IMR-90 (cell line): ENCODE results near the gene C6orf47.

Experiments
- BHLHE40 ChIP-seq: fragments of 150-350 bp; IDR thresholded peaks from 2 replicates; pipeline ENCODE4 v1.6.1; 2016; ENCODE audit warnings: mild to moderate bottlenecking, low read depth, low read length
- CEBPB ChIP-seq: IDR thresholded peaks from 2 replicates; pipeline ENCODE4 v1.6.1; 2012; ENCODE audit warnings: low read depth, low read length, improper control_type of control experiment
- CHD1 ChIP-seq: IDR thresholded peaks from 2 replicates; pipeline ENCODE4 v1.6.1; 2012; ENCODE audit warnings: low read depth, low read length, improper control_type of control experiment
- FOS ChIP-seq: fragments of 150-350 bp; IDR thresholded peaks from 2 replicates; pipeline ENCODE4 v1.6.1; 2016; ENCODE audit warnings: low read depth, low read length
- MAFK ChIP-seq: IDR thresholded peaks from 2 replicates; pipeline ENCODE4 v1.6.1; 2012; ENCODE audit warnings: low read depth, low read length, improper control_type of control experiment
- MAZ ChIP-seq: IDR thresholded peaks from 2 replicates; pipeline ENCODE4 v1.6.1; 2012; ENCODE audit warnings: low read depth, mild to moderate bottlenecking, low read length, improper control_type of control experiment, moderate library complexity, borderline replicate concordance
- MXI1 ChIP-seq: IDR thresholded peaks from 2 replicates; pipeline ENCODE4 v1.6.1; 2012; ENCODE audit warnings: low read depth, mild to moderate bottlenecking, low read length, moderate library complexity, borderline replicate concordance
- NFE2L2 ChIP-seq: fragments of 150-350 bp; IDR thresholded peaks from 2 replicates; pipeline ENCODE4 v1.6.1; 2016; ENCODE audit warnings: low read depth, mild to moderate bottlenecking, low read length
- POLR2A ChIP-seq: IDR thresholded peaks from 2 replicates; pipeline ENCODE4 v1.6.1; 2012; ENCODE audit warnings: mild to moderate bottlenecking, low read depth, low read length
- RAD21 ChIP-seq: IDR thresholded peaks from 2 replicates; pipeline ENCODE4 v1.6.1; 2012; ENCODE audit warnings: low read length, improper control_type of control experiment
- RCOR1 ChIP-seq: IDR thresholded peaks from 2 replicates; pipeline ENCODE4 v1.6.1; 2012; ENCODE audit warnings: mild to moderate bottlenecking, low read length, improper control_type of control experiment; ENCODE audit not compliant: insufficient replicate concordance
- SMC3 ChIP-seq: fragments of 150-350 bp; IDR thresholded peaks from 2 replicates; pipeline ENCODE4 v1.6.1; 2016; ENCODE audit warnings: low read depth, mild to moderate bottlenecking, antibody characterized with exemption, low read length, moderate library complexity
- TF ChIP-seq, protein P1 (sequence below): conservative IDR thresholded peaks from 2 replicates; pipeline ENCODE4 v1.5.1; 2012; ENCODE audit warnings: mild to moderate bottlenecking, low read depth, low read length, improper control_type of control experiment
- TF ChIP-seq, protein P2 (sequence below): fragments of 150-350 bp; IDR thresholded peaks from 2 replicates; pipeline ENCODE4 v1.6.1; 2017; ENCODE audit warnings: mild to moderate bottlenecking, antibody characterized with exemption, low read length, low read depth

DNA sequence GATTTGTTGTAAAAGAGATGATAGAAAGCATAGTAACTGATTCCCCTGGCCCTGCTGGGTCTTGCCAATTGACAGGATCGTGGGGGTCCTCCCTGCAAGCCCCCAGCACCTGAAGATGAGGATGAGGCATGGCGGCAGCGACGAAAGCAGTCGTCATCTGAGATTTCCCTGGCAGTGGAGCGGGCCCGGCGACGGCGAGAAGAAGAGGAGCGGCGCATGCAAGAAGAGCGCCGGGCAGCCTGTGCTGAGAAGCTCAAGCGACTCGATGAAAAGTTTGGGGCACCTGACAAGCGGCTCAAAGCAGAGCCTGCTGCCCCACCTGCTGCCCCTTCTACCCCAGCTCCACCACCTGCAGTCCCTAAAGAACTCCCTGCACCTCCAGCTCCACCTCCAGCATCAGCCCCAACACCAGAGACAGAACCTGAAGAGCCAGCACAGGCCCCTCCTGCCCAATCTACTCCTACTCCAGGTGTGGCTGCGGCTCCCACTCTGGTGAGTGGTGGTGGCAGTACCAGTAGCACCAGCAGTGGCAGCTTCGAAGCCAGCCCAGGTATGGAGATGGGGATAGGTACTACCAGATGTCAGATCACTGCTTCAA is 32.8 kb downstream of the C6orf47 start:
- no peak for TF ChIP-seq SMC3
- TF ChIP-seq, protein P1, sequence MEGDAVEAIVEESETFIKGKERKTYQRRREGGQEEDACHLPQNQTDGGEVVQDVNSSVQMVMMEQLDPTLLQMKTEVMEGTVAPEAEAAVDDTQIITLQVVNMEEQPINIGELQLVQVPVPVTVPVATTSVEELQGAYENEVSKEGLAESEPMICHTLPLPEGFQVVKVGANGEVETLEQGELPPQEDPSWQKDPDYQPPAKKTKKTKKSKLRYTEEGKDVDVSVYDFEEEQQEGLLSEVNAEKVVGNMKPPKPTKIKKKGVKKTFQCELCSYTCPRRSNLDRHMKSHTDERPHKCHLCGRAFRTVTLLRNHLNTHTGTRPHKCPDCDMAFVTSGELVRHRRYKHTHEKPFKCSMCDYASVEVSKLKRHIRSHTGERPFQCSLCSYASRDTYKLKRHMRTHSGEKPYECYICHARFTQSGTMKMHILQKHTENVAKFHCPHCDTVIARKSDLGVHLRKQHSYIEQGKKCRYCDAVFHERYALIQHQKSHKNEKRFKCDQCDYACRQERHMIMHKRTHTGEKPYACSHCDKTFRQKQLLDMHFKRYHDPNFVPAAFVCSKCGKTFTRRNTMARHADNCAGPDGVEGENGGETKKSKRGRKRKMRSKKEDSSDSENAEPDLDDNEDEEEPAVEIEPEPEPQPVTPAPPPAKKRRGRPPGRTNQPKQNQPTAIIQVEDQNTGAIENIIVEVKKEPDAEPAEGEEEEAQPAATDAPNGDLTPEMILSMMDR: no peak
- no peak for TF ChIP-seq CEBPB
- TF ChIP-seq, protein P2, sequence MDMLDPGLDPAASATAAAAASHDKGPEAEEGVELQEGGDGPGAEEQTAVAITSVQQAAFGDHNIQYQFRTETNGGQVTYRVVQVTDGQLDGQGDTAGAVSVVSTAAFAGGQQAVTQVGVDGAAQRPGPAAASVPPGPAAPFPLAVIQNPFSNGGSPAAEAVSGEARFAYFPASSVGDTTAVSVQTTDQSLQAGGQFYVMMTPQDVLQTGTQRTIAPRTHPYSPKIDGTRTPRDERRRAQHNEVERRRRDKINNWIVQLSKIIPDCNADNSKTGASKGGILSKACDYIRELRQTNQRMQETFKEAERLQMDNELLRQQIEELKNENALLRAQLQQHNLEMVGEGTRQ: no peak
- no peak for TF ChIP-seq MAZ
- TF ChIP-seq CHD1: no peak
- no peak for TF ChIP-seq BHLHE40
- TF ChIP-seq POLR2A: no peak
- TF ChIP-seq MXI1: no peak
- no peak for TF ChIP-seq RCOR1
- no peak for TF ChIP-seq NFE2L2
- TF ChIP-seq FOS: no peak
- no peak for TF ChIP-seq MAFK
- TF ChIP-seq RAD21: no peak
